SK-N-SH treated with all-trans-retinoic acid at 6 μM for 48 hours (cell line): ENCODE results near the gene MAML3.

Source experiments
- ATAC-seq: fragments of 200-7000 bp; cut with Tn5 transposase; 3 replicates; pipeline ENCODE4 v1.9.1; 2020; ENCODE audit warnings: mild to moderate bottlenecking, moderate library complexity
- ARNTL ChIP-seq: fragments of 450-650 bp; formaldehyde crosslinking; IDR thresholded peaks from 2 replicates; pipeline ENCODE4 v1.5.0; 2020; ENCODE audit warnings: low read depth, mild to moderate bottlenecking, moderate library complexity, borderline replicate concordance
- BACH2 ChIP-seq: fragments of 250-450 bp; sonication (Bioruptor Pico); IDR thresholded peaks from 2 replicates; pipeline ENCODE4 v1.9.0; 2021; ENCODE audit warnings: mild to moderate bottlenecking, borderline replicate concordance
- CSDC2 ChIP-seq: fragments of 250-450 bp; sonication (Bioruptor Pico); IDR thresholded peaks from 2 replicates; pipeline ENCODE4 v1.5.0; 2020; ENCODE audit warnings: mild to moderate bottlenecking, moderate library complexity
- CSRNP3 ChIP-seq: fragments of 250-450 bp; sonication (Bioruptor Pico); IDR thresholded peaks from 2 replicates; pipeline ENCODE4 v1.5.1; 2021; ENCODE audit warnings: mild to moderate bottlenecking, moderate library complexity
- ESRRG ChIP-seq: fragments of 250-450 bp; sonication (Bioruptor Pico); IDR thresholded peaks from 2 replicates; pipeline ENCODE4 v1.6.1; 2021; ENCODE audit warnings: mild to moderate bottlenecking
- GLIS3 ChIP-seq: fragments of 250-450 bp; sonication (Bioruptor Pico); IDR thresholded peaks from 2 replicates; pipeline ENCODE4 v1.5.0; 2020; ENCODE audit warnings: mild to moderate bottlenecking, moderate library complexity
- ISL1 ChIP-seq: fragments of 250-450 bp; sonication (Bioruptor Pico); IDR thresholded peaks from 2 replicates; pipeline ENCODE4 v2.1.2; 2022; ENCODE audit warnings: mild to moderate bottlenecking, moderate library complexity
- OSR1 ChIP-seq: fragments of 250-450 bp; sonication (Bioruptor Pico); IDR thresholded peaks from 2 replicates; pipeline ENCODE4 v1.8.0; 2022; ENCODE audit warnings: moderate library complexity, mild to moderate bottlenecking, inconsistent platforms
- PATZ1 ChIP-seq: fragments of 250-450 bp; sonication (Bioruptor Pico); IDR thresholded peaks from 2 replicates; pipeline ENCODE4 v1.8.0; 2020; ENCODE audit warnings: mild to moderate bottlenecking, moderate library complexity, borderline replicate concordance
- POU6F1 ChIP-seq: fragments of 250-450 bp; sonication (Bioruptor Pico); IDR thresholded peaks from 2 replicates; pipeline ENCODE4 v1.8.0; 2021; ENCODE audit warnings: low read depth, mild to moderate bottlenecking, moderate library complexity, borderline replicate concordance
- PPARA ChIP-seq: fragments of 250-450 bp; sonication (Bioruptor Pico); IDR thresholded peaks from 2 replicates; pipeline ENCODE4 v1.5.0; 2020; ENCODE audit warnings: mild to moderate bottlenecking, borderline replicate concordance
- RARB ChIP-seq: fragments of 250-450 bp; sonication (Bioruptor Pico); IDR thresholded peaks from 2 replicates; pipeline ENCODE4 v1.8.0; 2021; ENCODE audit warnings: mild to moderate bottlenecking, moderate library complexity
- SNAI2 ChIP-seq: fragments of 250-450 bp; sonication (Bioruptor Pico); IDR thresholded peaks from 2 replicates; pipeline ENCODE4 v1.5.0; 2020; ENCODE audit warnings: mild to moderate bottlenecking, moderate library complexity
- TCF4 ChIP-seq: fragments of 250-450 bp; sonication (Bioruptor Pico); IDR thresholded peaks from 2 replicates; pipeline ENCODE4 v1.8.0; 2021; ENCODE audit warnings: mild to moderate bottlenecking, moderate library complexity, borderline replicate concordance
- TOX ChIP-seq: fragments of 250-450 bp; sonication (Bioruptor Pico); IDR thresholded peaks from 2 replicates; pipeline ENCODE4 v1.8.0; 2021; ENCODE audit warnings: mild to moderate bottlenecking, moderate library complexity, borderline replicate concordance
- TSHZ2 ChIP-seq: fragments of 250-450 bp; sonication (Bioruptor Pico); IDR thresholded peaks from 2 replicates; pipeline ENCODE4 v1.5.0; 2020; ENCODE audit warnings: mild to moderate bottlenecking, moderate library complexity
- ZC3H10 ChIP-seq: fragments of 250-450 bp; sonication (Bioruptor Pico); IDR thresholded peaks from 2 replicates; pipeline ENCODE4 v1.5.1; 2021; ENCODE audit warnings: mild to moderate bottlenecking, moderate library complexity
- ZFP30 ChIP-seq: fragments of 450-650 bp; formaldehyde crosslinking; IDR thresholded peaks from 2 replicates; pipeline ENCODE4 v1.5.0; 2022; ENCODE audit warnings: mild to moderate bottlenecking, moderate library complexity
- ZNF565 ChIP-seq: fragments of 450-650 bp; formaldehyde crosslinking; conservative IDR thresholded peaks from 2 replicates; pipeline ENCODE4 v1.5.0; 2020; ENCODE audit warnings: low read depth, mild to moderate bottlenecking, moderate library complexity
- ZNF70 ChIP-seq: fragments of 450-650 bp; formaldehyde crosslinking; IDR thresholded peaks from 2 replicates; pipeline ENCODE4 v1.5.0; 2020; ENCODE audit warnings: mild to moderate bottlenecking, moderate library complexity
- ZNF8 ChIP-seq: fragments of 450-650 bp; formaldehyde crosslinking; IDR thresholded peaks from 2 replicates; pipeline ENCODE4 v1.5.0; 2020; ENCODE audit warnings: mild to moderate bottlenecking, moderate library complexity

The MAML3 gene

GRCh38 chr4:139966383-139966782 is 187.6 kb downstream of the MAML3 start:
- no peak for ATAC-seq

GRCh38 chr4:139965789-139966188 is 188.2 kb downstream of the MAML3 start:
- ATAC-seq, result peak; percentile 32; the same call in 1 of the 3 replicates
- no peak for TF ChIP-seq OSR1 (CRISPR knock-in tag)
- no peak for TF ChIP-seq GLIS3 (CRISPR knock-in tag)
- TF ChIP-seq TCF4 (CRISPR knock-in tag), result no peak
- no peak for TF ChIP-seq ZC3H10 (CRISPR knock-in tag)
- no peak for TF ChIP-seq ZFP30 (CRISPR knock-in tag)
- no peak for TF ChIP-seq ZNF8 (CRISPR knock-in tag)
- no peak for TF ChIP-seq ESRRG (CRISPR knock-in tag)
- TF ChIP-seq SNAI2 (CRISPR knock-in tag), result no peak
- no peak for TF ChIP-seq ZNF565 (CRISPR knock-in tag)
- TF ChIP-seq TOX (CRISPR knock-in tag), result no peak
- no peak for TF ChIP-seq TSHZ2
- TF ChIP-seq CSDC2 (CRISPR knock-in tag), result no peak
- no peak for TF ChIP-seq ISL1 (CRISPR knock-in tag)

More at GRCh38 chr4:139966383-139966782, 187.6 kb downstream of the MAML3 start:
- no peak for TF ChIP-seq TCF4 (CRISPR knock-in tag)
- TF ChIP-seq ZNF8 (CRISPR knock-in tag), result no peak
- TF ChIP-seq ZNF565 (CRISPR knock-in tag), result no peak
- TF ChIP-seq TSHZ2, result no peak
- TF ChIP-seq BACH2 (CRISPR knock-in tag), result no peak
- TF ChIP-seq CSRNP3, result no peak
- TF ChIP-seq TOX (CRISPR knock-in tag), result no peak
- no peak for TF ChIP-seq PATZ1 (CRISPR knock-in tag)
- no peak for TF ChIP-seq OSR1 (CRISPR knock-in tag)
- TF ChIP-seq POU6F1 (CRISPR knock-in tag), result no peak
- TF ChIP-seq PPARA (CRISPR knock-in tag), result no peak
- no peak for TF ChIP-seq CSDC2 (CRISPR knock-in tag)
- no peak for TF ChIP-seq RARB
- no peak for TF ChIP-seq ZFP30 (CRISPR knock-in tag)
- no peak for TF ChIP-seq ZNF70
- TF ChIP-seq ARNTL (CRISPR knock-in tag), result no peak
